ENCODE results near the gene MX2.

- TF ChIP-seq, protein P1, sequence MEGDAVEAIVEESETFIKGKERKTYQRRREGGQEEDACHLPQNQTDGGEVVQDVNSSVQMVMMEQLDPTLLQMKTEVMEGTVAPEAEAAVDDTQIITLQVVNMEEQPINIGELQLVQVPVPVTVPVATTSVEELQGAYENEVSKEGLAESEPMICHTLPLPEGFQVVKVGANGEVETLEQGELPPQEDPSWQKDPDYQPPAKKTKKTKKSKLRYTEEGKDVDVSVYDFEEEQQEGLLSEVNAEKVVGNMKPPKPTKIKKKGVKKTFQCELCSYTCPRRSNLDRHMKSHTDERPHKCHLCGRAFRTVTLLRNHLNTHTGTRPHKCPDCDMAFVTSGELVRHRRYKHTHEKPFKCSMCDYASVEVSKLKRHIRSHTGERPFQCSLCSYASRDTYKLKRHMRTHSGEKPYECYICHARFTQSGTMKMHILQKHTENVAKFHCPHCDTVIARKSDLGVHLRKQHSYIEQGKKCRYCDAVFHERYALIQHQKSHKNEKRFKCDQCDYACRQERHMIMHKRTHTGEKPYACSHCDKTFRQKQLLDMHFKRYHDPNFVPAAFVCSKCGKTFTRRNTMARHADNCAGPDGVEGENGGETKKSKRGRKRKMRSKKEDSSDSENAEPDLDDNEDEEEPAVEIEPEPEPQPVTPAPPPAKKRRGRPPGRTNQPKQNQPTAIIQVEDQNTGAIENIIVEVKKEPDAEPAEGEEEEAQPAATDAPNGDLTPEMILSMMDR (conservative IDR thresholded peaks at IDR 0.05; ENCODE audit: low read depth in 2 of 2): no peak
- TF ChIP-seq REST (IDR thresholded peaks at IDR 0.05; ENCODE audit: unreplicated experiment): no peak
Observed at GRCh38 chr21:41425588-41425953, 63.7 kb downstream of the MX2 start.
